Hypothalamus (tissue), 51 donors: ENCODE results near the gene SPATA20.

ENCODE experiments used
- DNase-seq, 51 donors: peaks; one replicate each; lab custom pipeline; 2025; lab: John Stamatoyannopoulos, UW

The SPATA20 gene

GRCh38 chr17:50593321-50593720, 46.3 kb downstream of the SPATA20 start:
- DNase-seq, result peak in 20 of 51 donors; percentile 5 to 56 (median 32)

DNA sequence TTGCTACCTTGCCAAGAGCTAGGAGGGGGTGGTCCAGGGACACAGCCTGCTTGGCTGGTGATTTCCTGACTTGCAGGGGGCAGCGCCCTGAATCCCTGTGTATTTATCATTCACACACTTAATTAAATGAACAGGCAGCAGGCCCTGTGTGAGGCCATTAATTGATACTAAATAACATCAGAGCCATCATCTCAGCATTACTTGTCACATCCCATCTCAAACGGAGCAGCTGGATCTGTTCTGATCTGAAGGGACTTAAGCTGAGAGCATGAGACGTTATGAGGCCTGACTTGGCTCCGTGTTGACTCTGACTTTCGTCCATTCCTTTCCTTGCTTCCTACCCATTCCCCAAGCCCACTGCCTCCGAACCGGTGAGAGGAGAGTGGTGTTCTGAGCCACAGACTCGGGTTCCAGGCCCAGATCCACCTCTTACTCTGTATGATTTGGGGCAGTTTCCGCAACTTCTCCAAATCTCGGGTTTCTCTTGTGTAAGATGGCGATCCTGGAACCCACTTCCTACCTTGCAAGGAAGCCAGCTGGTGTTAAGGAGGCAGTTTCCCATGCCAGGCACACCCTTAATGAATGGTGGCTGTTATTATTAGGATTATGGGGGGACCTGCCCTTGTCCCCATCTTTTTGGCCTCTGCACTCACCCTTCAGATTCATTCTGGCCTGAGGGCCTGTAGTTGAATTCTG, 47.3 kb downstream of the SPATA20 start:
- DNase-seq, result no peak

DNA sequence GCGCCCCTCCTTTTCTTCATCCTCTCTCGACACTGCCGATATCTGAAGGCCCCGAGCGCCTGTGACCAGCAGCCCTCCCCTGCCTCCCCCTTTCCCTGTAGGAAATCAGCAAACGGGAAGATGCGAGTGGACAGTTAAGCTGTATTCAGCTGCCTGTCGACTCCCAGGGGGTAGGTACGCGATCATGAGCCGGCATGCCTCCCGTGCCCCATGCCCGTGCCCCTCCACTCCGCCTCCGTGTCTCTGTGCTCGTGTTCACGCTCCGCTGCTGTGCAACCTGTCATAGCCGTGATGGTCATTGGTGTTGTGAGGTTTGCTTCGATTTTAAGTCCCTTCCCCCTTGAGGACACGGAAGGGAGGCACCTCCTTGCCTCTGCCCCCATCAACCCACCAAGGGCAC, 47.9 kb downstream of the SPATA20 start:
- no peak for DNase-seq

DNA sequence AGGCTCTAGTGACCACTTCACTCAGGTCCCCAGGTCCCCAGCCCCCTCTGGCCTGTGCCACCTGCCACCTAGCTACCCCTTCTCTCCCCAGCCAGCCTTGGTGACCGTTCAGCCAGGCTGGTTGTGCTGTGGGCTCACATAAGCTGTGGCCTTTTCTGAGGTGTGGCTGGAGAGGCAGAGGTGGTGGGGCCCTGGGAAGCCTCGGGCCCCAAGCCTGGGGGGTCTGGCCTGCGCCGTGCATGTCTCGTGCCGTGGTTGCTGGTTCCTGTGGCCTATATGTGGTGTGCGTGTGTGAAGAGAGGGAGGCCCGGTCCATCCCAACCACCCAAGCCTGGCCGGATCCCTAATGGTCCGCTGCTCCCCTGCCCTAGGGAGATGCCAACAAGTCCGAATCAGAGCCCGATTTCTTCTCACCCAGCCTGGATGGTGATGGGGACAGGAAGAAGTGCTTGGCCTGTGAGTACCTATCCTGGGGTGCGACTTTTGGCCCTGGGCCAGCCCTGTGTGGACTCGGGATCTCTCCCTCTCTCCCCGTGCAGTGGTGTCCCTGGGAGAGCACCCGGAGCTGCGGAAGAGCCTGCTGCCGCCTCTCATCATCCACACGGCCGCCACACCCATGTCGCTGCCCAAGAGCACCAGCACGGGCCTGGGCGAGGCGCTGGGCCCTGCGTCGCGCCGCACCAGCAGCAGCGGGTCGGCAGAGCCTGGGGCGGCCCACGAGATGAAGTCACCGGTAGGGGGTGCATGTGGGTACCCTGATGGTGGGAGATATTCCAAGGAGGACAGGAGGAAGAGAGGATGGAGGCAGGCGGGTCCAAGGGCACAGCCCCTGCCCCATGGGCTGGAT, 49.4 kb downstream of the SPATA20 start:
- DNase-seq, result no peak

DNA sequence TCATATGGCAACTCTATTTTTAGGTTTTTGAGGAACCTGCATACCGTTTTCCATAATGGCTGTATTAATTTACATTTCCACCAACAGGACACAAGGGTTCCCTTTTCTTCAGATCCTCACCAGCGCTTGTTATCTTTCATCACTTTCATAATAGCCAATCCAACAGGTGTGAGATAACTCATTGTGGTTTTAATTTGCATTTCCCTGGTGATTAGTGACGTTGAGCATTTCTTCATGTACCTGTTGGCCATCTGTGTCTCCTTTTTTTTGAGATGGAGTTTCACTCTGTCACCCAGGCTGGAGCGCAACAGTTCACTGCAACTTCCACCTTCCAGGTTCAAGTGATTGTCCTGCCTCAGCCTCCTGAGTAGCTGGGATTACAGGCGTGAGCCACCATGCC, 51.5 kb downstream of the SPATA20 start:
- DNase-seq, result no peak

DNA sequence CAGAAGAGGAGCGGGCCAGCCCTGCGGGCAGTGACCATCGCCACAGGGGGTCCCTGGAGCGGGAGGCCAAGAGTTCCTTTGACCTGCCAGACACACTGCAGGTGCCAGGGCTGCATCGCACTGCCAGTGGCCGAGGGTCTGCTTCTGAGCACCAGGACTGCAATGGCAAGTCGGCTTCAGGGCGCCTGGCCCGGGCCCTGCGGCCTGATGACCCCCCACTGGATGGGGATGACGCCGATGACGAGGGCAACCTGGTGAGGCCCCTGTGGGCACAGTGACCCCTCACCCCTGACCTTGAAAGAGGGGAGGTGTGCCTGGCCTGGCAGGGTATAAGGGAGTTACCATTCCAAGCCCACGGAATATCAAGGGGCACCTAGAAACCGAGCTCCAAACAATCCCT, 52.6 kb downstream of the SPATA20 start:
- no peak for DNase-seq

- no peak for DNase-seq
Measured at GRCh38 chr17:50601823-50602375, 54.9 kb downstream of the SPATA20 start.

DNA sequence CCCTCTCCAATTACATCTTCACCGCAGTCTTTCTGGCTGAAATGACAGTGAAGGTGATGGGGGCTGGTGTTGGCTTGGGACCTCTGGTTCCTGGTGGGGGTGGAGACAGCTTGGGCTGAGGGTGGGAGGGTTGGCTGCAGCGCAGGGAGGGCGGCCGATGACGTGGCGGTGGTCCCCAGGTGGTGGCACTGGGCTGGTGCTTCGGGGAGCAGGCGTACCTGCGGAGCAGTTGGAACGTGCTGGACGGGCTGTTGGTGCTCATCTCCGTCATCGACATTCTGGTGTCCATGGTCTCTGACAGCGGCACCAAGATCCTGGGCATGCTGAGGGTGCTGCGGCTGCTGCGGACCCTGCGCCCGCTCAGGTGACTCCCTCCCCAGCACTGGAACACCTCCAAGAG, 55.9 kb downstream of the SPATA20 start:
- DNase-seq, result no peak

GRCh38 chr17:50603340-50603739, 56.4 kb downstream of the SPATA20 start:
- DNase-seq, result no peak

DNA sequence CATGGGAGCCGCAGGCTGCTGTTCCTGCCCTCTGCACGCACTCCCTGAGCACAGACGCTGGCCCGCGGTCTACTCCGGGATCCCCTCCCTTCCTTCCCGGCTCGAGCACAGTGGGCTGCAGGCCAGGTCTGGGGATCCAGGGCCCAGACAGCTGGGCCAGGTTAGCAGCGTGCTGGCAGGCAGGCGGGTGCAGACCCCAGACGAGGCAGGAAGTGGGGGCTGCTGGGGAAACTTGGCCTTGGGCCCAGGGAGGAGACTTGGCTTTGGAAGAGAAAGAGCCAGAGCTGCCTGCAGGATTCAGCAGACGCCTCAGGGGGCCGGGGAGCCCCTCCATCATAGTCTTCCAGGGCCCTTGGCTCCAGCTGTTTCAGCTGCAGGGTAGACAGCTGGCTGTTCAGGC, 57.5 kb downstream of the SPATA20 start:
- peak in 15 of 51 donors; percentile 14 to 43 (median 25) for DNase-seq

GRCh38 chr17:50605429-50605828, 58.5 kb downstream of the SPATA20 start:
- DNase-seq, result no peak
